Measurements from ENCODE around the gene SKAP1. TPM values are rescaled to one million over a fixed set of nuclear protein-coding genes. Genes with fewer than 3 reads are reported as not detected.
A peak's percentile ranks its signal among the peaks of the same experiment; 100 is the strongest.
"Not testable (repeated sequence)": the region's sequence is repeated elsewhere in the genome, so short reads cannot be mapped to it uniquely, and the experiment has no call there.

Gene SKAP1
- total and polyA plus RNA-seq, 5 donors from 2014 or later, result 196 to 554 (median 373) TPM

GRCh38 chr17:48187872-48188608, 242.0 kb downstream of the SKAP1 start:
- no peaks in the 10 kb centered on the region for H3K9me3 Mint-ChIP-seq
- DNase-seq, result no peak
- Histone ChIP-seq H3K36me3 (ENCODE audit: control insufficient read depth, insufficient read depth, low read length) (peaks cover 80% of the 10 kb centered on the region), H3K4me1 (ENCODE audit: control insufficient read depth, insufficient read depth, low read length, poor library complexity, severe bottlenecking) (no peaks in the 10 kb centered on the region), H3K4me3 (ENCODE audit: low read depth, low read length) (no peak overlapping the region), H3K9me3 (ENCODE audit: control insufficient read depth in 2 of 2, low read length in 2 of 2) (no peaks in the 10 kb centered on the region), H3K27me3 (ENCODE audit: control insufficient read depth, insufficient read depth, low read length) (no peaks in the 10 kb centered on the region), H3K27ac (ENCODE audit: insufficient read depth, low read length, poor library complexity, severe bottlenecking) (no peak overlapping the region)
- H3K36me3 Mint-ChIP-seq, result peaks cover 54% of the 10 kb centered on the region
- no peak overlapping the region for H3K4me3 Mint-ChIP-seq
- H3K27ac Mint-ChIP-seq, result peak overlapping the region in 1 of 3 donors; percentile 50
- no peak for ATAC-seq (ENCODE audit: low read depth in 2 of 2)
- H3K27me3 Mint-ChIP-seq, result no peaks in the 10 kb centered on the region
- H3K4me1 Mint-ChIP-seq, result peaks cover 6 to 30% (median 10%) of the 10 kb centered on the region in 4 donors

- H3K4me3 ChIP-seq (ENCODE audit: low read depth, low read length); H3K4me3 Mint-ChIP-seq; H3K27me3 Mint-ChIP-seq; DNase-seq; H3K4me1 ChIP-seq (ENCODE audit: control insufficient read depth, insufficient read depth, low read length, poor library complexity, severe bottlenecking); ATAC-seq (ENCODE audit: low read depth in 2 of 2); H3K27me3 ChIP-seq (ENCODE audit: control insufficient read depth, insufficient read depth, low read length); H3K9me3 Mint-ChIP-seq; H3K9me3 ChIP-seq (ENCODE audit: control insufficient read depth in 2 of 2, low read length in 2 of 2); H3K27ac ChIP-seq (ENCODE audit: insufficient read depth, low read length, poor library complexity, severe bottlenecking): not testable (repeated sequence)
- peaks cover 2 to 32% (median 9%) of the 10 kb centered on the region in 4 donors for H3K4me1 Mint-ChIP-seq
- peaks cover 55% of the 10 kb centered on the region for H3K36me3 Mint-ChIP-seq
- H3K27ac Mint-ChIP-seq, result peak overlapping the region in 2 of 3 donors; percentile 43 to 84
- H3K36me3 ChIP-seq (ENCODE audit: control insufficient read depth, insufficient read depth, low read length), result peaks cover 84% of the 10 kb centered on the region
These were observed 243.7 kb downstream of the SKAP1 start for GRCh38 chr17:48186317-48186716.

GRCh38 chr17:48184721-48185120, 245.3 kb downstream of the SKAP1 start:
- no peaks in the 10 kb centered on the region for H3K4me1 ChIP-seq (ENCODE audit: control insufficient read depth, insufficient read depth, low read length, poor library complexity, severe bottlenecking)
- H3K27me3 ChIP-seq (ENCODE audit: control insufficient read depth, insufficient read depth, low read length), result no peaks in the 10 kb centered on the region
- no peak for DNase-seq
- no peaks in the 10 kb centered on the region for H3K9me3 ChIP-seq (ENCODE audit: control insufficient read depth in 2 of 2, low read length in 2 of 2)
- peaks cover 95% of the 10 kb centered on the region for H3K36me3 ChIP-seq (ENCODE audit: control insufficient read depth, insufficient read depth, low read length)
- Mint-ChIP-seq H3K27ac (no peak overlapping the region), H3K27me3 (no peaks in the 10 kb centered on the region), H3K36me3 (peaks cover 57% of the 10 kb centered on the region), H3K4me3 (no peak overlapping the region), H3K4me1 (peaks cover 0 to 29% (median 13%) of the 10 kb centered on the region in 4 donors), H3K9me3 (no peaks in the 10 kb centered on the region)
- no peak for ATAC-seq (ENCODE audit: low read depth in 2 of 2)
- no peak overlapping the region for H3K27ac ChIP-seq (ENCODE audit: insufficient read depth, low read length, poor library complexity, severe bottlenecking)
- no peak overlapping the region for H3K4me3 ChIP-seq (ENCODE audit: low read depth, low read length)

- no peak overlapping the region for H3K4me3 Mint-ChIP-seq
- H3K36me3 ChIP-seq (ENCODE audit: control insufficient read depth, insufficient read depth, low read length), result peaks cover 96% of the 10 kb centered on the region
These were observed 248.4 kb downstream of the SKAP1 start for GRCh38 chr17:48181653-48182052.

GRCh38 chr17:48180842-48181629, 249.0 kb downstream of the SKAP1 start:
- no peaks in the 10 kb centered on the region for H3K4me1 ChIP-seq (ENCODE audit: control insufficient read depth, insufficient read depth, low read length, poor library complexity, severe bottlenecking)

More at GRCh38 chr17:48181653-48182052, 248.4 kb downstream of the SKAP1 start:
- H3K36me3 Mint-ChIP-seq, result peaks cover 55% of the 10 kb centered on the region
- no peaks in the 10 kb centered on the region for H3K9me3 ChIP-seq (ENCODE audit: control insufficient read depth in 2 of 2, low read length in 2 of 2)
- no peak overlapping the region for H3K4me3 ChIP-seq (ENCODE audit: low read depth, low read length)
- H3K27ac ChIP-seq (ENCODE audit: insufficient read depth, low read length, poor library complexity, severe bottlenecking), result no peak overlapping the region
- H3K27me3 ChIP-seq (ENCODE audit: control insufficient read depth, insufficient read depth, low read length), result no peaks in the 10 kb centered on the region
- DNase-seq (no peak), ATAC-seq (ENCODE audit: low read depth in 2 of 2) (no peak)
- no peaks in the 10 kb centered on the region for H3K9me3 Mint-ChIP-seq
- no peaks in the 10 kb centered on the region for H3K4me1 ChIP-seq (ENCODE audit: control insufficient read depth, insufficient read depth, low read length, poor library complexity, severe bottlenecking)
- no peaks in the 10 kb centered on the region for H3K27me3 Mint-ChIP-seq
- peaks cover 5 to 18% (median 11%) of the 10 kb centered on the region in 4 donors for H3K4me1 Mint-ChIP-seq
- no peak overlapping the region for H3K27ac Mint-ChIP-seq

DNA sequence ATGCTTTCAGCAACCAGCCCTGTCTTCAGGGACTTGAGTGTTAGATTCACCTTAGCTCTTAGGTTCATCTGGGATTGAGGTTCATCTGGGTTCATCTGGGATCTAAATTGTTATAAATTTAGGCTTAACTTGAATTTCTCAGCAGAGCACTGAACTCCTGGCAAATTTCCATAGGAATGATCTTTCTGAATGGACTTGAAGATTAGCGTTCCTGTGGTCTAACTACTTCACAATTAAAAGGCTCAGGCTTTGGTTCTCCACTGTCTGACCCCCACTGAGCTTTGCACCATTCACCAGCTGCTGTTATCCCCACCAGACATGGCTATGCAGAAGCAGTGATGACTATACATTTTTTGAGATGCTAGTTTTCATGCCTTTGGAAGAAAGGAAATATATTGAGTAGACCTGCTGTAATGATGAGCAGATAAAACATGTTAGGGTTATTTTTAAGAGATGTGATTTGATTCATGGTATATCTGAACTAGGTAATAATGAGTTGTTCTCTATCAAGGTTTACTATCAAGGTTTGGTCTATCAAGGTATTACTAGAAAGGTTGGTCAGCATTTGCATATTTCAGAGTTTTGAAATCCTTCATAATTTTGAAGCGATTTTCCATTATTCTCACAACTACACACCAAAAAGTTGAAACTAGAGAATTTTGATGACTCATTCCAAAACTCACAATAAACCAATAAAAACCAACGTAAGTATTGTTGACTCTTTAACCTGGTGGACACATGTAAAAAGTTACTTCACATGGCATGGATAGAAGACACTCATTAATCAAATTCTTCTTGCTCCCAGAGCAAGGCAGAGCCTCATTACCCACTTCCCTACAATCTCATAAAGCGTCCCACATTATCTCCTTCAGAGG, 250.7 kb downstream of the SKAP1 start:
- DNase-seq (no peak), ATAC-seq (ENCODE audit: low read depth in 2 of 2) (no peak)
- Mint-ChIP-seq H3K36me3 (peaks cover 48% of the 10 kb centered on the region), H3K4me3 (no peak overlapping the region), H3K9me3 (no peaks in the 10 kb centered on the region), H3K27me3 (no peaks in the 10 kb centered on the region), H3K4me1 (peaks cover 9 to 19% (median 14%) of the 10 kb centered on the region in 4 donors), H3K27ac (peak overlapping the region in 2 of 3 donors; percentile 16 to 59)
- Histone ChIP-seq H3K27ac (ENCODE audit: insufficient read depth, low read length, poor library complexity, severe bottlenecking) (no peak overlapping the region), H3K36me3 (ENCODE audit: control insufficient read depth, insufficient read depth, low read length) (peaks cover 93% of the 10 kb centered on the region), H3K27me3 (ENCODE audit: control insufficient read depth, insufficient read depth, low read length) (no peaks in the 10 kb centered on the region), H3K4me1 (ENCODE audit: control insufficient read depth, insufficient read depth, low read length, poor library complexity, severe bottlenecking) (no peaks in the 10 kb centered on the region), H3K9me3 (ENCODE audit: control insufficient read depth in 2 of 2, low read length in 2 of 2) (no peaks in the 10 kb centered on the region), H3K4me3 (ENCODE audit: low read depth, low read length) (no peak overlapping the region)

More at GRCh38 chr17:48180842-48181629, 249.0 kb downstream of the SKAP1 start:
- peaks cover 5 to 18% (median 11%) of the 10 kb centered on the region in 4 donors for H3K4me1 Mint-ChIP-seq
- ATAC-seq (ENCODE audit: low read depth in 2 of 2), result no peak
- H3K9me3 ChIP-seq (ENCODE audit: control insufficient read depth in 2 of 2, low read length in 2 of 2), result no peaks in the 10 kb centered on the region
- peaks cover 98% of the 10 kb centered on the region for H3K36me3 ChIP-seq (ENCODE audit: control insufficient read depth, insufficient read depth, low read length)
- no peak overlapping the region for H3K27ac ChIP-seq (ENCODE audit: insufficient read depth, low read length, poor library complexity, severe bottlenecking)
- H3K4me3 ChIP-seq (ENCODE audit: low read depth, low read length), result no peak overlapping the region
- H3K27ac Mint-ChIP-seq, result no peak overlapping the region
- no peak overlapping the region for H3K4me3 Mint-ChIP-seq
- H3K9me3 Mint-ChIP-seq, result no peaks in the 10 kb centered on the region
- H3K27me3 ChIP-seq (ENCODE audit: control insufficient read depth, insufficient read depth, low read length), result no peaks in the 10 kb centered on the region
- H3K36me3 Mint-ChIP-seq, result peaks cover 53% of the 10 kb centered on the region
- no peaks in the 10 kb centered on the region for H3K27me3 Mint-ChIP-seq
- no peak for DNase-seq

- Histone ChIP-seq H3K27me3 (ENCODE audit: control insufficient read depth, insufficient read depth, low read length) (no peaks in the 10 kb centered on the region), H3K4me1 (ENCODE audit: control insufficient read depth, insufficient read depth, low read length, poor library complexity, severe bottlenecking) (no peaks in the 10 kb centered on the region), H3K36me3 (ENCODE audit: control insufficient read depth, insufficient read depth, low read length) (peaks cover 88% of the 10 kb centered on the region), H3K9me3 (ENCODE audit: control insufficient read depth in 2 of 2, low read length in 2 of 2) (no peaks in the 10 kb centered on the region), H3K27ac (ENCODE audit: insufficient read depth, low read length, poor library complexity, severe bottlenecking) (no peak overlapping the region), H3K4me3 (ENCODE audit: low read depth, low read length) (no peak overlapping the region)
- Mint-ChIP-seq H3K4me3 (no peak overlapping the region), H3K4me1 (peaks cover 17 to 29% (median 22%) of the 10 kb centered on the region in 4 donors), H3K9me3 (no peaks in the 10 kb centered on the region), H3K27me3 (no peaks in the 10 kb centered on the region), H3K27ac (peak overlapping the region in 1 of 3 donors; percentile 48), H3K36me3 (peaks cover 50% of the 10 kb centered on the region)
- ATAC-seq (ENCODE audit: low read depth in 2 of 2) (no peak), DNase-seq (no peak)
These were observed 251.7 kb downstream of the SKAP1 start for GRCh38 chr17:48178317-48178716.

Measured in CD4-positive, CD25-positive, alpha-beta regulatory T cell (primary cell).